Measurements from ENCODE around the gene GRM4.

The GRM4 gene

DNA sequence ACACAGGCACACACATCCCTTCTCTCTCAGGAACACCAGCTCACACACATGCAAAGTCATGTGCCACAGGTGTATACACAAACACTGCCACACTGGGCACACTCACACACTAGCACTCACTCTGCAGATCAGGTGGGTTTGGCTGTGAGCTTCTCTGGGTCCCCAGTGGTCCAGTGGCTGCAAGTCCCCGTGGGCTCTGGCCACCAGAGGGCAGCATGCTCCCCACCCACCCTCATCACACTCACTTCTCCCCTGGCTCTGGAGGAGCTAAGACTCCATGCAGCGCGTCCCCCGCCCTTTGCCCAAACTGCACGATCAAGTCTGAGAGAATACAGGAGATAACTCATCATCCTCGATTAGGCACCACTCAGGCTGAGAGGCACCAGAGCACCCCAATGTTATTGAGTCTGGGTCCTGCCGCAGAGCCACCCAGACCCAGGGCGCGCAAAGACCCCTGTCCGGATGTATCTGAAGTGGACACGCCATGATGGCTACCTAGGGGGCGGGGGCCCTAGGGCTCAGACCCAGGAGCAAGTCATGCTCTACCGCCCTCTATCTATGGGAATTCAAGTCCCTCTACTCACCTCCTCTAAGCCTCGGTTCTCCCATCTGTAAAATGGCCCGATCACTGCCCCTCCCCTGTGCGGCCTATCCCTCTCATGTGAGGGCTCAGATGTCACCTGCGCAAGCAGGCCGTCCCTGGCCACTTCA, 90.5 kb downstream of the GRM4 start:
- Histone ChIP-seq H3K4me1 (ENCODE audit: control insufficient read depth in 1 of 2, insufficient read depth in 2 of 2, low read length in 2 of 2) (no peaks in the 10 kb centered on the region), H3K9me3 (ENCODE audit: control insufficient read depth in 1 of 2, low read length in 2 of 2) (no peaks in the 10 kb centered on the region), H3K27ac (ENCODE audit: low read length) (no peak overlapping the region), H3K4me3 (ENCODE audit: low read depth in 1 of 2, low read length in 2 of 2) (no peak overlapping the region), H3K27me3 (ENCODE audit: low read depth, low read length) (no peaks in the 10 kb centered on the region), H3K36me3 (ENCODE audit: control insufficient read depth in 1 of 2, insufficient read depth in 2 of 2, low read length in 2 of 2) (no peaks in the 10 kb centered on the region)

- Histone ChIP-seq H3K4me1 (ENCODE audit: control insufficient read depth in 1 of 2, insufficient read depth in 2 of 2, low read length in 2 of 2) (no peaks in the 10 kb centered on the region), H3K27ac (ENCODE audit: low read length) (no peak overlapping the region), H3K27me3 (ENCODE audit: low read depth, low read length) (no peaks in the 10 kb centered on the region), H3K9me3 (ENCODE audit: control insufficient read depth in 1 of 2, low read length in 2 of 2) (no peaks in the 10 kb centered on the region), H3K4me3 (ENCODE audit: low read depth in 1 of 2, low read length in 2 of 2) (no peak overlapping the region), H3K36me3 (ENCODE audit: control insufficient read depth in 1 of 2, insufficient read depth in 2 of 2, low read length in 2 of 2) (no peaks in the 10 kb centered on the region)
Observed at GRCh38 chr6:34053721-34054120, 92.2 kb downstream of the GRM4 start.

DNA sequence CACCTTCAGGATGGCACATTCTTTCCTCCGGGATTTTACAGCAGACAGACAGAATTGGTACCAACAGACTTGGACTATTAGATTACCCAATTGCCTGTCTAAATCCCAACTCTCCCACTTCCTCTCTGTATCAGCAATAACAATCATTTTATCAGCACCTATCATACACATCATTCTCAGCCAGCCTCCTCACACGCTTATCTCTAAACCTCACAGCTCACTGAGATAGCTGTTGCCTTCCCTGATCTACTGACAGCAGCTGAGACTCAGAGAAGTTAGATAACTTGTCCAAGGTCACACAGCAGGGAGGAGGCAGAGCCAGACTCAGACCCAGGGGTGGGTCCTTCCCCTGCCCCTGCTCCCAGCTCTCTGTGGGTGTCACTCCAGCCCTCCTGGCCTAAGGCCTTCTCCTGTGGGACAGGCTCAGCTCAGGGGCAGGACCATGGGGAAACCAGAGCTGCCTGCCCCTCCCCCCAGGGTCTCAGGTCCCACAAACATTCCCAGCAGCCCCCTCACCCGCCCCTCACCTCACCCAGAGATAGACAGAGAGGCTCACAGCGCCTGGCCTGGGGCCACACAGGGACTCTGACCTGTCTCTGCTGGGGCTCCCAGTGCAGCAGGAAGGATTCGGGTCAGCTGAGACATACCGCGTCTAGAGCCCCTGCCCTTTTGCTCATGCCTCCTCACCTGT, 92.8 kb downstream of the GRM4 start:
- Histone ChIP-seq H3K4me1 (ENCODE audit: control insufficient read depth in 1 of 2, insufficient read depth in 2 of 2, low read length in 2 of 2) (no peaks in the 10 kb centered on the region), H3K4me3 (ENCODE audit: low read depth in 1 of 2, low read length in 2 of 2) (no peak overlapping the region), H3K27ac (ENCODE audit: low read length) (no peak overlapping the region), H3K9me3 (ENCODE audit: control insufficient read depth in 1 of 2, low read length in 2 of 2) (no peaks in the 10 kb centered on the region), H3K27me3 (ENCODE audit: low read depth, low read length) (no peaks in the 10 kb centered on the region), H3K36me3 (ENCODE audit: control insufficient read depth in 1 of 2, insufficient read depth in 2 of 2, low read length in 2 of 2) (no peaks in the 10 kb centered on the region)

GRCh38 chr6:34052071-34052825, 93.6 kb downstream of the GRM4 start:
- Histone ChIP-seq H3K4me3 (ENCODE audit: low read depth in 1 of 2, low read length in 2 of 2) (no peak overlapping the region), H3K27me3 (ENCODE audit: low read depth, low read length) (no peaks in the 10 kb centered on the region), H3K27ac (ENCODE audit: low read length) (no peak overlapping the region), H3K4me1 (ENCODE audit: control insufficient read depth in 1 of 2, insufficient read depth in 2 of 2, low read length in 2 of 2) (no peaks in the 10 kb centered on the region), H3K9me3 (ENCODE audit: control insufficient read depth in 1 of 2, low read length in 2 of 2) (no peaks in the 10 kb centered on the region), H3K36me3 (ENCODE audit: control insufficient read depth in 1 of 2, insufficient read depth in 2 of 2, low read length in 2 of 2) (no peaks in the 10 kb centered on the region)

- no peak overlapping the region for H3K27ac ChIP-seq (ENCODE audit: low read length)
- no peaks in the 10 kb centered on the region for H3K27me3 ChIP-seq (ENCODE audit: low read depth, low read length)
- H3K9me3 ChIP-seq (ENCODE audit: control insufficient read depth in 1 of 2, low read length in 2 of 2), result no peaks in the 10 kb centered on the region
- no peaks in the 10 kb centered on the region for H3K36me3 ChIP-seq (ENCODE audit: control insufficient read depth in 1 of 2, insufficient read depth in 2 of 2, low read length in 2 of 2)
- no peak overlapping the region for H3K4me3 ChIP-seq (ENCODE audit: low read depth in 1 of 2, low read length in 2 of 2)
- no peaks in the 10 kb centered on the region for H3K4me1 ChIP-seq (ENCODE audit: control insufficient read depth in 1 of 2, insufficient read depth in 2 of 2, low read length in 2 of 2)
Observed at GRCh38 chr6:34051331-34051919, 94.5 kb downstream of the GRM4 start.

DNA sequence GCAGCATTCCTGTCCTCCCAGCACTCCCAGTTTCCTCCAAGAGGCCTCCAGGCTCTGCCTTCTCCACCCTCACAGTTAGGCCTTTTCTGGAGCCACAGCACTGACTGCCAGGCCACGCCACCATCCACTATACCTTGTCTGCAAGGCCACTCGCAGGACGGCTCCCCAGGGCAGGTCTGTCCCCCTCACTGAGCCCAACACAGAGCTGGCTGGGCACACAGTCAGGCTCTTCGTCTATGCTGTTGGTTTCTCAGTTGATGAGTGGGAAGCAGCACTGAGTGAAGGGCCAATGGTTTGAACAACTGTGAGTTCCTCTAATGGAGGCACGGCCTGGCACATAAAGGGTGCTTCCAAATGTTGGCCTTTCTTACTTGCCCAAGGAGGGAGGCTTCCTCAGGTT, 95.2 kb downstream of the GRM4 start:
- H3K4me1 ChIP-seq (ENCODE audit: control insufficient read depth in 1 of 2, insufficient read depth in 2 of 2, low read length in 2 of 2), result no peaks in the 10 kb centered on the region
- no peak overlapping the region for H3K27ac ChIP-seq (ENCODE audit: low read length)
- H3K27me3 ChIP-seq (ENCODE audit: low read depth, low read length), result no peaks in the 10 kb centered on the region

GRCh38 chr6:34049395-34050342, 96.2 kb downstream of the GRM4 start:
- no peaks in the 10 kb centered on the region for H3K27me3 ChIP-seq (ENCODE audit: low read depth, low read length)

More for the DNA sequence above, 95.2 kb downstream of the GRM4 start:
- H3K4me3 ChIP-seq (ENCODE audit: low read depth in 1 of 2, low read length in 2 of 2), result no peak overlapping the region
- H3K9me3 ChIP-seq (ENCODE audit: control insufficient read depth in 1 of 2, low read length in 2 of 2), result no peaks in the 10 kb centered on the region
- H3K36me3 ChIP-seq (ENCODE audit: control insufficient read depth in 1 of 2, insufficient read depth in 2 of 2, low read length in 2 of 2), result no peaks in the 10 kb centered on the region

GRCh38 chr6:34047913-34048867, 97.7 kb downstream of the GRM4 start:
- Histone ChIP-seq H3K4me3 (ENCODE audit: low read depth in 1 of 2, low read length in 2 of 2) (no peak overlapping the region), H3K36me3 (ENCODE audit: control insufficient read depth in 1 of 2, insufficient read depth in 2 of 2, low read length in 2 of 2) (no peaks in the 10 kb centered on the region), H3K27ac (ENCODE audit: low read length) (no peak overlapping the region), H3K27me3 (ENCODE audit: low read depth, low read length) (no peaks in the 10 kb centered on the region), H3K9me3 (ENCODE audit: control insufficient read depth in 1 of 2, low read length in 2 of 2) (no peaks in the 10 kb centered on the region), H3K4me1 (ENCODE audit: control insufficient read depth in 1 of 2, insufficient read depth in 2 of 2, low read length in 2 of 2) (no peaks in the 10 kb centered on the region)

More at GRCh38 chr6:34049395-34050342, 96.2 kb downstream of the GRM4 start:
- H3K27ac ChIP-seq (ENCODE audit: low read length), result no peak overlapping the region
- no peak overlapping the region for H3K4me3 ChIP-seq (ENCODE audit: low read depth in 1 of 2, low read length in 2 of 2)
- H3K4me1 ChIP-seq (ENCODE audit: control insufficient read depth in 1 of 2, insufficient read depth in 2 of 2, low read length in 2 of 2), result no peaks in the 10 kb centered on the region
- no peaks in the 10 kb centered on the region for H3K9me3 ChIP-seq (ENCODE audit: control insufficient read depth in 1 of 2, low read length in 2 of 2)
- H3K36me3 ChIP-seq (ENCODE audit: control insufficient read depth in 1 of 2, insufficient read depth in 2 of 2, low read length in 2 of 2), result no peaks in the 10 kb centered on the region

DNA sequence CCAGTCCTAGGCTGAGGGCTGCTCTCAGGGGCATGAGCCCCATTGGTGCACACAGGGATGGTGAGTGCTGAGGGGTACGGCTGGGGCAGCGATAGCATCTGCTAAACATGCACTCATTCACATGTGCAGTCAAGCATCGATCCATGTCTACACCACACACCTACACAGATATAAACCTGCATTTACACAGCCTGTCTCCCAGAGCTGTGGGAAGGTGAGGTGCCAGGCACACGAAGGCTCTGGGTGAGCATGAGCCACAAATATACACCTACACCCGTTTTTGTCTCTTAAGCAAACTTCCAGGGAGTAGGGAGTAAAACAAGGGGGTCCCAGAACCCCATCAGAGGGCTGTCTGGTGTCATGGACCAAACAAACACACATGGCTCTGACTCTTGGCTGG, 99.3 kb downstream of the GRM4 start:
- no peak overlapping the region for H3K27ac ChIP-seq (ENCODE audit: low read length)
- no peaks in the 10 kb centered on the region for H3K27me3 ChIP-seq (ENCODE audit: low read depth, low read length)
- H3K4me1 ChIP-seq (ENCODE audit: control insufficient read depth in 1 of 2, insufficient read depth in 2 of 2, low read length in 2 of 2), result no peaks in the 10 kb centered on the region
- no peak overlapping the region for H3K4me3 ChIP-seq (ENCODE audit: low read depth in 1 of 2, low read length in 2 of 2)
- no peaks in the 10 kb centered on the region for H3K9me3 ChIP-seq (ENCODE audit: control insufficient read depth in 1 of 2, low read length in 2 of 2)
- no peaks in the 10 kb centered on the region for H3K36me3 ChIP-seq (ENCODE audit: control insufficient read depth in 1 of 2, insufficient read depth in 2 of 2, low read length in 2 of 2)

- Histone ChIP-seq H3K4me1 (ENCODE audit: control insufficient read depth in 1 of 2, insufficient read depth in 2 of 2, low read length in 2 of 2) (no peaks in the 10 kb centered on the region), H3K27ac (ENCODE audit: low read length) (no peak overlapping the region), H3K27me3 (ENCODE audit: low read depth, low read length) (no peaks in the 10 kb centered on the region), H3K9me3 (ENCODE audit: control insufficient read depth in 1 of 2, low read length in 2 of 2) (no peaks in the 10 kb centered on the region), H3K36me3 (ENCODE audit: control insufficient read depth in 1 of 2, insufficient read depth in 2 of 2, low read length in 2 of 2) (no peaks in the 10 kb centered on the region), H3K4me3 (ENCODE audit: low read depth in 1 of 2, low read length in 2 of 2) (no peak overlapping the region)
Observed at GRCh38 chr6:34045771-34046170, 100.1 kb downstream of the GRM4 start.
